DOHH2 (cell line): ENCODE measurements around the gene RIPOR3.

Experiments
- H3F3A ChIP-seq: fragments of 200-600 bp; sonication (generic), shearing (Covaris generic); 2 replicates; pipeline ENCODE4 v1.6.0; 2016; ENCODE audit warnings: antibody characterized with exemption, mild to moderate bottlenecking; ENCODE audit not compliant: control insufficient read depth, insufficient read depth
- H3K27ac ChIP-seq: fragments of 200-600 bp; sonication (generic); 2 replicates; pipeline ENCODE4 v1.5.1; 2014; ENCODE audit warnings: low read depth, mild to moderate bottlenecking, low read length, moderate library complexity
- H3K27me3 ChIP-seq: fragments of 200-600 bp; sonication (generic); 2 replicates; pipeline ENCODE4 v1.6.1; 2014; ENCODE audit warnings: mild to moderate bottlenecking, low read length, mixed read lengths; ENCODE audit not compliant: control insufficient read depth
- H3K36me3 ChIP-seq: fragments of 200-600 bp; sonication (generic); 2 replicates; pipeline ENCODE4 v1.6.1; 2014; ENCODE audit warnings: mild to moderate bottlenecking, low read length, moderate library complexity, mixed read lengths; ENCODE audit not compliant: control insufficient read depth
- H3K4me1 ChIP-seq: fragments of 200-600 bp; sonication (generic); 2 replicates; pipeline ENCODE4 v1.6.1; 2014; ENCODE audit warnings: mild to moderate bottlenecking, low read length, mixed read lengths; ENCODE audit not compliant: control insufficient read depth
- H3K4me2 ChIP-seq: fragments of 200-600 bp; sonication (generic); 2 replicates; pipeline ENCODE4 v1.6.0; 2014; ENCODE audit warnings: mild to moderate bottlenecking, low read length, moderate library complexity
- H3K4me3 ChIP-seq: fragments of 200-600 bp; sonication (generic); 2 replicates; pipeline ENCODE4 v1.5.1; 2014; ENCODE audit warnings: mild to moderate bottlenecking, low read length, mixed read lengths
- H3K79me2 ChIP-seq: fragments of 200-600 bp; sonication (generic); 2 replicates; pipeline ENCODE4 v1.6.1; 2014; ENCODE audit warnings: mild to moderate bottlenecking, low read length, mixed read lengths; ENCODE audit not compliant: control insufficient read depth
- H3K9me2 ChIP-seq: fragments of 200-600 bp; sonication (generic); replicated peaks from 2 replicates; pipeline ENCODE4 v1.6.1; 2014; ENCODE audit warnings: mild to moderate bottlenecking, low read length, mixed read lengths; ENCODE audit not compliant: control insufficient read depth
- H3K9me3 ChIP-seq: fragments of 200-600 bp; sonication (generic); 2 replicates; pipeline ENCODE4 v1.6.1; 2014; ENCODE audit warnings: antibody characterized with exemption, low read length, mixed read lengths; ENCODE audit not compliant: control insufficient read depth, insufficient read depth
- H4K20me1 ChIP-seq: fragments of 200-600 bp; sonication (generic); 2 replicates; pipeline ENCODE4 v1.6.0; 2014; ENCODE audit warnings: low read depth, mild to moderate bottlenecking, antibody characterized with exemption, low read length, moderate library complexity; ENCODE audit not compliant: control insufficient read depth, insufficient read depth
- CTCF ChIP-seq: fragments of 200-600 bp; sonication (generic); IDR thresholded peaks from one replicate; pipeline ENCODE4 v1.5.1; 2014; ENCODE audit warnings: antibody characterized with exemption, mild to moderate bottlenecking, low read depth, low read length; ENCODE audit not compliant: poor library complexity, severe bottlenecking
- EZH2phosphoT487 ChIP-seq: fragments of 200-600 bp; sonication (generic); IDR thresholded peaks from 2 replicates; pipeline ENCODE4 v1.6.1; 2017; ENCODE audit warnings: borderline replicate concordance, mild to moderate bottlenecking, antibody characterized with exemption, low read length, moderate library complexity, mixed read lengths

RIPOR3 gene

DNA sequence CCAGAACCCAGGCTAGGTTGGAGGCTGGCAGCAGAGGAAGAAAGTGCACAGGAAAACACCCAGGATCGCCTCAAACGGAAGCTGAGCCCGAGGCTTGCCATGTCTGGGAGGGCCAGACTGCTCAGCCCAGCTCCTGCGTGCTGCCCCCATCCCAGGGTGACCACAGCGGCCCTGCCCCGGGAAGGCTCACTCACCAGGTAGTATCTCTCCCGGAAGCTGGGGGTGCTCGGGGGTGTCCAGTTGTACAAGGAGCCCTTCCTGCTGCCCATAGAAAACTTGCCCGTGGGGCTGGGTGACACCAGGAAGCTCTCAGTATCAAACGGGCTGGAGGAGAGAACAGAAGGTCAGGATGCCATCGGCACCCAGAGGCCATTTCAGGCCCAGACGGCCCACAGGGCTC, 86.9 kb downstream of the RIPOR3 start:
- Histone ChIP-seq H4K20me1 (no peaks in the 10 kb centered on the region), H3K36me3 (no peaks in the 10 kb centered on the region), H3K27me3 (peaks cover 18% of the 10 kb centered on the region), H3K9me2 (no peaks in the 10 kb centered on the region), H3K79me2 (no peaks in the 10 kb centered on the region), H3K9me3 (no peaks in the 10 kb centered on the region), H3K4me3 (no peak overlapping the region), H3K4me2 (no peak overlapping the region), H3K4me1 (peaks cover 21% of the 10 kb centered on the region), H3F3A (no peaks in the 10 kb centered on the region; the same call in 1 of the 2 replicates), H3K27ac (no peak overlapping the region)
- TF ChIP-seq EZH2phosphoT487 = no peak
- no peak for TF ChIP-seq CTCF

- H3K79me2 ChIP-seq = no peaks in the 10 kb centered on the region
- no peak overlapping the region for H3K4me2 ChIP-seq
- TF ChIP-seq EZH2phosphoT487 = no peak
- no peak for TF ChIP-seq CTCF
- H3F3A ChIP-seq = no peaks in the 10 kb centered on the region; the same call in 1 of the 2 replicates
- H3K4me1 ChIP-seq = peaks cover 22% of the 10 kb centered on the region
- H3K36me3 ChIP-seq = no peaks in the 10 kb centered on the region
- no peaks in the 10 kb centered on the region for H4K20me1 ChIP-seq
- H3K9me3 ChIP-seq = no peaks in the 10 kb centered on the region
- no peaks in the 10 kb centered on the region for H3K9me2 ChIP-seq
- peaks cover 31% of the 10 kb centered on the region for H3K27me3 ChIP-seq
- H3K4me3 ChIP-seq = no peak overlapping the region
- H3K27ac ChIP-seq = no peak overlapping the region
These were observed 88.8 kb downstream of the RIPOR3 start for GRCh38 chr20:50602432-50603088.

GRCh38 chr20:50601511-50602431, 89.6 kb downstream of the RIPOR3 start:
- TF ChIP-seq EZH2phosphoT487 (no peak), CTCF (no peak)
- no peaks in the 10 kb centered on the region for H3K9me3 ChIP-seq
- H3F3A ChIP-seq = no peaks in the 10 kb centered on the region; the same call in 1 of the 2 replicates
- H3K79me2 ChIP-seq = no peaks in the 10 kb centered on the region
- no peak overlapping the region for H3K27ac ChIP-seq
- peaks cover 22% of the 10 kb centered on the region for H3K4me1 ChIP-seq
- H4K20me1 ChIP-seq = no peaks in the 10 kb centered on the region
- no peaks in the 10 kb centered on the region for H3K9me2 ChIP-seq
- no peak overlapping the region for H3K4me3 ChIP-seq
- no peak overlapping the region for H3K4me2 ChIP-seq
- H3K27me3 ChIP-seq = peaks cover 31% of the 10 kb centered on the region
- no peaks in the 10 kb centered on the region for H3K36me3 ChIP-seq
